ENCODE results near the gene STK4.

DNA sequence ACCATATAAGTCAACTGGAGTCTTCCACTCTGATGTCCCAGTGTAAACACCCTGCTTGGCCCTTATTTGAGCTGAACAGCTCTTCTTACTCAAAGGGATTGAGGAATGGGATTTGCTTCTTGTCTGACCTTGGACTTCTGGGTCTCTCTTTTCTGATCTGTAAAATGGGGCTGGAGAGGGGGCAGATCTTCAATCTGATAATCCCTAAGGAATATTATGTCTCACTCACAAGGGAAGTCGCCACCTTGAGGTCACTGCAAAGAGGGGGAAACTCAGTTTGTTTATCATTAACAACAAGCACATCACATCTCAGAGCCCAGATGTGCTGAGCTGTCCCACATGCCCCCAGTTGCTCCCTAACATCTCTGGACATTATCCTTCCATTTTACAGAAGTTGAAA lies 119.6 kb downstream of the STK4 start:
- TF ChIP-seq, protein P1, sequence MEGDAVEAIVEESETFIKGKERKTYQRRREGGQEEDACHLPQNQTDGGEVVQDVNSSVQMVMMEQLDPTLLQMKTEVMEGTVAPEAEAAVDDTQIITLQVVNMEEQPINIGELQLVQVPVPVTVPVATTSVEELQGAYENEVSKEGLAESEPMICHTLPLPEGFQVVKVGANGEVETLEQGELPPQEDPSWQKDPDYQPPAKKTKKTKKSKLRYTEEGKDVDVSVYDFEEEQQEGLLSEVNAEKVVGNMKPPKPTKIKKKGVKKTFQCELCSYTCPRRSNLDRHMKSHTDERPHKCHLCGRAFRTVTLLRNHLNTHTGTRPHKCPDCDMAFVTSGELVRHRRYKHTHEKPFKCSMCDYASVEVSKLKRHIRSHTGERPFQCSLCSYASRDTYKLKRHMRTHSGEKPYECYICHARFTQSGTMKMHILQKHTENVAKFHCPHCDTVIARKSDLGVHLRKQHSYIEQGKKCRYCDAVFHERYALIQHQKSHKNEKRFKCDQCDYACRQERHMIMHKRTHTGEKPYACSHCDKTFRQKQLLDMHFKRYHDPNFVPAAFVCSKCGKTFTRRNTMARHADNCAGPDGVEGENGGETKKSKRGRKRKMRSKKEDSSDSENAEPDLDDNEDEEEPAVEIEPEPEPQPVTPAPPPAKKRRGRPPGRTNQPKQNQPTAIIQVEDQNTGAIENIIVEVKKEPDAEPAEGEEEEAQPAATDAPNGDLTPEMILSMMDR (conservative IDR thresholded peaks at IDR 0.05; ENCODE audit: low read depth, low read length): no peak
- TF ChIP-seq EZH2 (IDR thresholded peaks at IDR 0.05; ENCODE audit: borderline replicate concordance, low read depth, low read length, poor library complexity, severe bottlenecking): no peak
